Activated CD4-positive, alpha-beta T cell treated with anti-CD3 and anti-CD28 coated beads for 48 hours (primary cell): ENCODE measurements around the gene WDTC1.
A peak's percentile ranks its signal among the peaks of the same experiment; 100 is the strongest.
"Not testable (repeated sequence)": the region's sequence is repeated elsewhere in the genome, so short reads cannot be mapped to it uniquely, and the experiment has no call there.

Source experiments
- DNase-seq: peaks from one replicate; pipeline ENCODE4 v3.0.0-alpha.2; 2020

Gene WDTC1

DNA sequence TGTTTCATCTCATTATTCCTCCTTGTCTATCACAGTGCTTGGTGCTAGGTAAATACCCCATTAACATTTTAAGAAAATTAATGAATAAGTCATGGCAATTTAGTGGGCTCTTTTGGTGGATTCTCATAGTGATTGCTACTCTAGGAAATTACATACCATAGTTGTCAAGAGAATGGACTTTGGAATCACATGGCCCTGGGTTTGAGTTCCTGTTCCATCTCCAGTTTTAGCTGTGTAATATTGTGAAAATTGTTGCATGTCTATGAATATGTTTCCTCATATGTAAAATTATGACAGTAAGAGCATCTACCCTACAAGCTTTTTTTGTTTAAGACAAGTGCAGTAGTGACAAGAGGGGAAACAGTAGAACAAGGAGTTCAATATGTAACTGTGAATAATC, 20.7 kb downstream of the WDTC1 start:
- no peak for DNase-seq

DNA sequence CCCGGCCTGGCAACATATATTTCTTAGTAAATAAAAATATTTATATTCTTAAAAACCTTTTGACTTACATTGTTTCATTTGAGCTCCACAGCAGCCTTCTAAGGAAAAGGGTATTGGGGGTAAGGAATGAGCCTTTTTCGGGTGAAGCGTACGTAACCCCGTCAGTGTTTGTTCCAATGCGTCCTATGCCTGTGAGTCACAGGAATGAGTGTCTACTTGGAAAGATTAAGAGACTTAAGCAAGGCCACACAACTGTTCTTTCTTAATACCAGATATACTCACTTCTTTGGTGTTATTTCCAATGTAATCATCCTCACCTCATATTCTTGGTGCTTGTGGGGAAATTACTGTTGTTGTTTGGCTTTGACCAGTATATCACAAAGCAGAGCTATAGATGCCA, 22.7 kb downstream of the WDTC1 start:
- DNase-seq = no peak

DNA sequence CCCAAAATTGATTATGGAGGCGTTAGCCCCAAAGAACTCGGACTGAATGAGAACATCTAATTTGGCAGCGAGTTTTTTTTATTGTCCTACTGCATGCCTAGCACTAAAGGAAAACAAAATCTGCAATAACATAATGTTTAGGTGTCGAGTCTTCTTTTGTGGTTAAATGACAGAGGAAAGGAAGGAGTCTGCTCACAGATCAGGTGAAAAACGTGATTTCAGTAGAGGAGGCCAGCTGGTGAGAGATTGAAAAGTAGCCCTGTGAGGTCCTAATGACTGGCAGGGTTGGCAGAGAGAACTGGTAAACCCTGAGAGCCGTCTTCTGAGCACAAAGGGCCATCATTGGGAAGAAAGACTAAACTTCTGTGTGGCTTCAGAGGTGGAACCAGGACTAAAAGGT, 24.2 kb downstream of the WDTC1 start:
- DNase-seq = no peak

DNA sequence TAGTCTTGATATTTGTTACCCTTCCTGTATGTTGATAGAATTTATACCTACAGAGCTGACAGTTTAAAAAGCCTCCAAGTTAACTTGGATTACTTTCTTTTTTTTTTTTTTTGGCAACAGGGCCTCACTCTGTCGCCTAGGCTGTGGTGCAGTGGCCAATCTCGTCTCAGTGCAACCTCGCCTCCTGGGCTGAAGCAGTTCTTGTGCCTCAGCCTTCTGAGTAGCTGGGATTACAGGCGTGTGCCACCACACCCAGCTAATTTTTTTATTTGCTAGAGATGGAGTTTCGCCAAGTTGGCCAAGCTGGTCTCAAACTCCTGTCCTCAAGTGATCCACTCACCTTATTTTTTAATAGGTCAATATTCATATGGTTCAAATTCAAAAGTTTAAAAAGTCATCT, 32.7 kb downstream of the WDTC1 start:
- no peak for DNase-seq

DNA sequence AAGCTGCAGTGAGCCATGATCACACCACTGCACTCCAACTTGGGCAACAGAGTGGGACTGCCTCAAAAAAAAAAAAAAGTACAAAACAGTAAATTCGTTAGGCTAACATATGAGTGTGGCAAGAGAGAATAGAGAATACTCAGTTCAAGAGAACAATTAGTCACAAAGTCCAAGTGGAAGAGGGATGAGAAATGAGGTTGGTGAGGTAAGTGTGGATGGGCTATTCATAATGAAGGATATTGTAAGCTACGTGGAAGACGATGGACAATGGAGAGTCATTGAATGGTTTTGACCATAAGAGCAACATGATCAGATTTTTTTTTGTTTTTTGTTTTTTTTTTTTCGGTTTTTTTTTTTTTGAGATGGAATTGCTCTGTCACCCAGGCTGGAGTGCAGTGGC, 34.8 kb downstream of the WDTC1 start:
- DNase-seq = no peak

DNA sequence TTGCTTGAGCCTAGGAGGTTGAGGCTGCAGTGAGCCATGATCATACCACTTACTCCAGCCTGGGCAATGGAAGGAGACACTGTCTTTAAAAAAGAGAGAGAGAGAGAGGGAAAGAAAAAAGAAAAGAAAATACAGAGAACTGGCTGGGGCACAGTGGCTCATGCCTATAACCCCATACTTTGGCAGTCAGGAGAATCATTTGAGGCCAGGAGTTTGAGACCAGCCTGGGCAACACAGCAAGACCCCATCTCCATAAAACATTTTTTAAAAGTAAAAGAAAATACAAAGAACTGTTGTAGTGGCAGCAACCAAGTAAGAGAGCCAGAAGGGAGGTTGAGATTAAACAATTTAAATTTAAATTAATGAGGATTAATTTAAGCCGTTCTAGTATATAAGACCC, 39.8 kb downstream of the WDTC1 start:
- no peak for DNase-seq

DNA sequence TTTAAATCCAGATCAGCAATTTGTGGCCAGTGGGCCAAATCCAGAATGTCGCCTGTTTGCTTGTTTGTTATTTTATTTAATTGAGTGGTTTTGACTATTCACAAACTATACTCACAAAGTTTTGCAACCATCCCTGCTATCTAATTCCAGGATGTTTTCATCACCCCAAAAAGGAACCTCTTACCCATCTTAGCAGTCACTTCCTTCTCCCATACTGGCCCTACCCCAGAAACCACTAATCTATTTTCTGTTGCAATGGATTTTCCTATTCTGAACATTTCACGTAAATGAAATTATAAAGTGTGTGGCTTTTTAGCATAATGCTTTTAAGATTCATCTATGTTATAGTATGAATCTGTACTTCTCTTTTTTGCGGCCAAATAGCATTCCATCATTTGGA, 41.3 kb downstream of the WDTC1 start:
- no peak for DNase-seq

DNA sequence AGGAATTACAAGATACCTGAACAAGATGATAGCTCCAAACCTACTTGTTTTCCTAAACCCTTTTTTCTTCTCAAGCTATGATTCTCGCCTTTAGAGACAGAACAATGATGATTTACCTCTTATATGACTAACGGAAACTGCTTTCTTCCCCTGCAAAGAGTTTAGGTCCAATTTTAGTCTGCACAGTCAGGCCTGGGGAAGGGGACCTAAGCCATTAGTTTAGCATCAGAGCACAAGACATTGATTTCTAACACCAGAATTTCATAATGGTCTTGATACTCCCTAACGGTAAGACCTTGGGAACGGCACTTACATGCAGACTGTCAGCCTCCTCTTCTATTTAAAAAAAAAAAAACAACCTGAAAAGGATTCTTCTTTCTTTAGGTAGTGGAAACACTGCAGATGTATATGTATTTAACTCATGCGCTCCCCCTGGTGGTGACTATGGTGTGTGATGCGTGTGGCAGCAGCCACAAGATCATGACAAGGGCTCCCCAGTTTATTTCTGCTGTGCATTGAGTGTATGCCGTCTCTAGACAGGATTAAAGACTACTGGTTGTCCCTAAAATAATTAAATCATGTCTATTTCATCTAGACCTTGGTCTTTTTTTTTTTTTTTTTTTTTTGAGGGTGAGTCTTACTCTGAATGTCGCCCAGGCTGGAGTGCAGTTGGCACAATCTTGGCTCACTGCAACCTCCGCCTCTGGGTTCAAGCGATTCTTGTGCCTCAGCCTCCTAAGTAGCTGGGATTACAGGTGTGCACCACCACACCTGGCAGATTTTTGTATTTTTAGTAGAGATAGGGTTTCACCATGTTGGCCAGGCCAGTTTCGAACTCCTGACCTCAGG, 50.2 kb downstream of the WDTC1 start:
- DNase-seq = peak; percentile 94

DNA sequence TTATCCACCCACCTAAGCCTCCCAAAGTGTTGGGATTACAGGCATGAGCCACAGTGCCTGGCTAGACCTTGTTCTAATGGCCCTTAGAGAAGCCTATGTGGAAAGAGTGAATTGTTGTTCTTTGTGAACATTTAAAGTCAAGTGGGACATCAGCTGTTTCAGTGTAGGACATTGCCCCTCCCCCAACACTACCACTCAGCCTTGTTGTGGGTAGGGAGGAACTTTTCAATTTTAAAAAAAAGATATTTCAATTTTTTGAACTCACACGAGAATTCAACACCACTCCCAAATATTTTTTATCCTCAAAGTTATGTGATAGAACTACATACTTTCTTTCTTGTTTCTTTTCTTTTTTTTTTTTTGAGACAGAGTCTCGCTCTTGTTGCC, 50.8 kb downstream of the WDTC1 start:
- DNase-seq = no peak

DNA sequence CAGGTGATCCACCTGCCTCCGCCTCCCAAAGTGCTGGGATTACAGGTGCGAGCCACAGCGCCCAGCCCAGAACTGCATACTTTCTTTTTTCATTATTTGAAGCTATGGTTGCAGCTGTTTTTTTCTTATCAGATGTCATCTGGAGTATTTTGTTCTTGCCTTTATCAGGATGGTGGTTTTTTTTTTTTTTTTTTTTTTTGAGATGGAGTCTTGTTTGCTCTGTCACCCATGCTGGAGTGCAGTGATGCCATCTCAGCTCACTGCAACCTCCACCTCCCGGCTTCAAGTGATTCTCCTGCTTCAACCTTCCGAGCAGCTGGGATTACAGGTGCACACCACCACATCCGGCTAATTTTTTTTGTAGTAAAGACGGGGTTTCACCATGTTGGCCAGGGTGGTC, 51.4 kb downstream of the WDTC1 start:
- DNase-seq = not testable (repeated sequence)

DNA sequence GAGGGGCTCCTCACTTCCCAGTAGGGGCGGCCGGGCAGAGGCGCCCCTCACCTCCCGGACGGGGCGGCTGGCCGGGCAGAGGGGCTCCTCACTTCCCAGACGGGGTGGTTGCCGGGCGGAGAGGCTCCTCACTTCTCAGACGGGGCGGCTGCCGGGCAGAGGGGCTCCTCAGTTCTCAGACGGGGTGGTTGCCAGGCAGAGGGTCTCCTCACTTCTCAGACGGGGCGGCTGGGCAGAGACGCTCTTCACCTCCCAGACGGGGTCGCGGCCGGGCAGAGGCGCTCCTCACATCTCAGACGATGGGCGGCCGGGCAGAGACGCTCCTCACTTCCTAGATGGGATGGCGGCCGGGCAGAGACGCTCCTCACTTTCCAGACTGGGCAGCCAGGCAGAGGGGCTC, 54.7 kb downstream of the WDTC1 start:
- not testable (repeated sequence) for DNase-seq

DNA sequence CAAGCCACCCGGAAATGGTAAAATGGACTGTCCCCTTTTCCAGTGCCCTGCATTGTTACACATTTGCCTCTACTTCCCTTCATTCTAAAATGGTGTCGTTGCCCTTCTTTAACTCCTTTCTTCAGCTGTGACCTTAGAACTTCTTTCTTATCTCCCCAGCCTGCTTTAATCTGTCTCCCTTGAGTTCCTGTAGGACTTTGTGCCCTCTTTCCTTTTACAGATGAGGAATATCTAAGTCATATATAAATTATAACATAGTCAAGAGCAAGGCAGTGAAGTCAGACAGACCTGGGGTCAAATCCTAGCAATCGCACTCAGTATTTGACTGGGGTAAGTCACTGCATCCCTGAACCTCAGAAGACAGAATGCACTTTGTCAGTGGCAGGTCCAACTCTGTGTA, 56.1 kb downstream of the WDTC1 start:
- no peak for DNase-seq

DNA sequence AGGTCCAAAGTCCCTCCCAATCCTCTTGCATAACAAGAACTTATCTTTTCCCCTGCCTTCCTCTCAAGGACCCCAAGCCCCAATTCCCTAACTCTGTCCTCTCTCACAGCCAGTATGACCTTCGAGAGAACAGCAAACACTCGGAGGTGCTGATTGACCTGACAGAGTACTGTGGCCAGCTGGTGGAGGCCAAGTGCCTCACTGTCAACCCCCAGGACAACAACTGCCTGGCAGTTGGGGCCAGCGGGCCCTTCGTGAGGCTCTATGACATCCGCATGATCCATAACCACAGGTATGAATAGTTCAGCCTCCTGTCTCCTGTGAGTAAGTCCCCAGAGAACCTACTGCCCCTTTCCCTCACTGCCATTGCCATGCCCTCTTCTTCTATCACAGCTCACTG, 57.7 kb downstream of the WDTC1 start:
- no peak for DNase-seq

DNA sequence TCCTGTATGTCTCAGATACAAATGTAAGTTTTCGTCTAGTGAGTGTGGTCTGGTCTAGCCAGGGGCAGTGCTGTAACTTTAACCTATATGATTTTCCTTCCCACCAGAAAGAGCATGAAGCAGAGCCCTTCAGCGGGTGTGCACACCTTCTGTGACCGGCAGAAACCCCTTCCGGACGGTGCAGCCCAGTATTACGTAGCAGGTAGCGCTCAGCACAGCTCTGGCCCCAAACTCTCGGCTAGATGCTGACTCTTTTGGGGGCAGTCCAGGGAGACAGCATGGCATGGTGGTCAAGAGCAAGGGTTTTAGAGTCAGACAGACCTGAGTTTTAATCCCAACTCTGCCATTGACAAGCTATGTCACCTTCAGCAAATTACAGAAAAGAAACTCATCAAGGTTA, 59.5 kb downstream of the WDTC1 start:
- DNase-seq = no peak

DNA sequence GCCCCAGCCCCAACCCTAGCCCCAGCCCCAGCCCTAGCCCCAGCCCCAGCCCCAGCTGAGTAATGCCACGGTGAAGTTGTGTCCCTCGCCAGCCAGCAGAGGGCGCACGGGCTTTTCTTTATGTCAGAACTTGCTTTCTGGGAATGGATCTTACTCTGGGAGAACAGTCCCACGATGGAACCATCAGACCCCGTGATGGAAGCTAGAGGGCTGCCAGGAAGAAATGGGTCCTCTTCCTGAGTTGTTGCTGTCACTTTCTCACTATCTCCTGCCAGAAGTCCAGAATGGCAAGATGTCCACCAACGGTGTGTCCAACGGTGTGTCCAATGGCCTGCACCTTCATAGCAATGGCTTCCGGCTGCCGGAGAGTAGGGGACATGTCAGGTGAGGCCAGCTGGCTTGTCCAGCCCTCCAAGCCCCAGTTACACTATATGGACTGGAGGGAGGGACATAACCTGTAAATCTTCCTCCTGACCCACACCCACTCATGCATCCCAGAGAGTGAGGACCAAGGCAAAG, 62.4 kb downstream of the WDTC1 start:
- peak; percentile 80 for DNase-seq

DNA sequence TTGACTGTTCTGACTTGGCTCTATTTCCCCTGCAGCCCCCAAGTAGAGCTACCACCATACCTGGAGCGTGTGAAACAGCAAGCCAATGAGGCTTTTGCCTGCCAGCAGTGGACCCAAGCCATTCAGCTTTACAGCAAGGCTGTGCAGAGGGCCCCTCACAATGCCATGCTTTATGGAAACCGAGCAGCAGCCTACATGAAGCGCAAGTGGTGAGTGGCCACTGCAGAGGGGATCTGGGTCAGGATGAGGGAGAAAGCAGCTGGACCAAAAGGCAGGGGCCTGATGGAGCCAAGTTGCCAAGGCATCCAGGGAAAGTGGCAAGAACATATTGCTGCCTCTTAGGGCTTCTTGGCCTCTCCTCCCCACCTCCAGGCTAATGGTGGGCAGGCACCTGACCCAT, 63.5 kb downstream of the WDTC1 start:
- no peak for DNase-seq

DNA sequence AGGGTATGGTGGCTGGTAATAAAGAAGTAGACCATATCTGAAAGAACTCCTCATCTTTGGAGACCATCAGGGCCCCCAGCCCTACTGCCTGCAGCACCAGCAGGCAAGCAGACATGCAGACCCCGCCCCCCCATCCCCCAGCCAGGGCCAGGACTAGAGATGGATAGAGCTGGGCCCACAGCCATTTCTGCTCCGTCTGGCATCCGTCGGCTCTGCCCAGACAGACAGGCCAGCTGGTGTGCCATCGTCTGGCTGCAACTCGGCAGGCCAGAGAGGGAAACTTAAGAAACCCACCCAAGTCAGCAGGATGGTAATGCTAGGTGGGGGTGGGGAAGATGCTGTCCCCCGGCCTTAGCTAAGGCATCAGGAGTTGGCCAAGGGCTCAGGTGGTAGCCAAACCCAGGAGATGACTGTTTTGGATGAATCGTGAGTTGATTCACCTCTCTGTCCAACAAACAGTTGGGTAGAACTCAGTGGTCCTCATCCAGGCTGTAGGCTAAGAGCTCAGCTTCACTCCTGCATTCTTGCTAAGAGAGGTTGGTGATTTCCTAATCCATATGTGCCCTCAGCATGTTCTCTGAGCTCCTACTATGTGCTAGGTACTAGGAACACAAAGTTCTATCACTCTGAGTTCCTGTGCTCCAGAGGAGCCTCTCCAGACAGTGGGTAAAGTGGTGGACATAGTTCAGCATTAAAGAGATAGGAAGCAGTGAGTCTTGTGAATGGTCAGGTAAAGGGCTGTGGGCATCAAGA, 64.4 kb downstream of the WDTC1 start:
- no peak for DNase-seq

DNA sequence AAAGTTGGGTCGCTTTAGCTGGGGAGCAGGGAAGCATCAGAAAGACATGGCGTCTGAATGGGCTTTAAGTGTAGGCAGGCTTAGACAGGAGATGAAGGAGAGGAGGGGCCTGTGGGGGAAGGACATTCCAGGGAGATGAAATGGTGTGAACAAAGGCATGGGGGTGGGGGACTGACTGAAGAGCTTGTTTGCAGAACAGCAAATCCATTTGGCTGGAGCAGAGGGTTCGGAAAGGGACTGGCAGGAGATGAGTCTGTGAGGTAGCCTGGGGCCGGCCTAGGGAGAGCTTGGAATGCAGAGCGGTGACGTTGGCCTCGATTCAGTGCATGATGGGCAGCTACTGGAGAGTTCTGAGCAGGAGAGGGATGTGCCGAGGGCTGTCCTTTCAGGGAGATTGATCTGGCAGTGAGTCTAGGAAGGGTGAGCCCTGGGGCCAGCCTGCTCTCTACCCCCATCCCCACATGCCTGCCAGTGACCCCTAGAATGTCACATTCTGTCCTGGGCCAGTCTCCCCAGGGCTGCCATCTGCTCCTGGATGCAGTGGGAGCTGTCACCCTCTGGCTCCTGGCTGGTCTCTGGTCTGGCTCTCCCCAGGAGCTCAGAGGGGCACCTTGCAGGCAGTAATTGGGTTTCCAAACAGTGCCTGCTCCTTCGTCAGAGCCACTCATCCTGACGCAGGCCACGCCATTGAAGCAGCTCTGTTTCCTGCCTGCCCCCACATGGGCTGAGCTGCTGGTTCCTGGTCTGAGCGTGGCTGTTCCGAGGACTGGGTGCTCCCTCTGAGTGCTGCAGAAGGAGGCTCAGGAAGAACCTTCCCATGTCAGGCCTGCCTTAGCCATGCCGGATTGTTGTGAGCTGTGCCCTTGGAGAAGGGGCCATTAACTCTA, 65.2 kb downstream of the WDTC1 start:
- DNase-seq = no peak

DNA sequence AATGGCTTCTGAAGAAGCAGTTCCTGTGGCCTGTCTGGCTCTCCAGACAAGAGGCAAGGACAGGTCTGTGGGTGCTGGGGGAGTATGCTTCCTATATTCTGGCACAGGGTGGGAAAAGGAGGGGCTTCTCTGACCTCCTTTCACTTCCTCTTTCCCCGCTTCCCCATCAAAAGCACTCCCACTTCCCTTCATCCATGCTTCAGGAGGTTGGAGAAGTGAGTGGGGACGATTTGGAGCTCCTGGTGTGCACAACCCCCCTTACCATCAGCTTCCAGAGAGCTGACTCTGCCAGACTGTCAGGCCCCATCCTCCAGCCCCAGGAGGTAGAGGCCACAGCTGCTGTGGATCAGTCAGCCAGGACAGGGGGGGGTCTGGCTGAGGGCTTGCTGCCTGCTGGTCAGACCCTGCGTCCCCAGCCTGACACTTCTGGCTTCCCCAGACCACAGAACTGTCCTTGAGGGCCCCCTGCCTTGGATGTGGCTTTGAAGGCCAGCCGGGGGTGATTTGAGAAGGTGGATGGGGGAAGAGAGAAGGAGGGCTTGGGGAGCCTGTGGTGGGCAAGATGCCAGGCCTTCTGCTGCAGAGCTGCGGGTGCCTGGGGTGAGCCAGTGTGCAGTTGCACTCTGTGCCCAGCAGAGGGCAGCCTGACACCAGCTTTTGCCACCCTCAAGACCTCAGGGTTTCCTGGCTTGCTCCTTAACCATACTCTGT, 66.1 kb downstream of the WDTC1 start:
- DNase-seq = peak; percentile 82

DNA sequence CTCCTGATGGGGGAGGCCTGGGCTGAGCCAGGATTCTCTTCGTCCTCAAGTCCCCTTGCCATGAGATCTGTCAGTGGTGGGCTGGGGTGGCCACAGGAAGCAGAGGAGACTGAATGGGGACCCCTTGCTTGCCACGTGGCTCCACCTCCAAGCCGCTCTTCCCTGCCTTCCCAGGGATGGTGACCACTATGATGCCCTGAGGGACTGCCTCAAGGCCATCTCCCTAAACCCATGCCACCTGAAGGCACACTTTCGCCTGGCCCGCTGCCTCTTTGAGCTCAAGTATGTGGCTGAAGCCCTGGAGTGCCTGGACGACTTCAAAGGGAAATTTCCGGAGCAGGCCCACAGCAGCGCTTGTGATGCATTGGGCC, 66.6 kb downstream of the WDTC1 start:
- no peak for DNase-seq

DNA sequence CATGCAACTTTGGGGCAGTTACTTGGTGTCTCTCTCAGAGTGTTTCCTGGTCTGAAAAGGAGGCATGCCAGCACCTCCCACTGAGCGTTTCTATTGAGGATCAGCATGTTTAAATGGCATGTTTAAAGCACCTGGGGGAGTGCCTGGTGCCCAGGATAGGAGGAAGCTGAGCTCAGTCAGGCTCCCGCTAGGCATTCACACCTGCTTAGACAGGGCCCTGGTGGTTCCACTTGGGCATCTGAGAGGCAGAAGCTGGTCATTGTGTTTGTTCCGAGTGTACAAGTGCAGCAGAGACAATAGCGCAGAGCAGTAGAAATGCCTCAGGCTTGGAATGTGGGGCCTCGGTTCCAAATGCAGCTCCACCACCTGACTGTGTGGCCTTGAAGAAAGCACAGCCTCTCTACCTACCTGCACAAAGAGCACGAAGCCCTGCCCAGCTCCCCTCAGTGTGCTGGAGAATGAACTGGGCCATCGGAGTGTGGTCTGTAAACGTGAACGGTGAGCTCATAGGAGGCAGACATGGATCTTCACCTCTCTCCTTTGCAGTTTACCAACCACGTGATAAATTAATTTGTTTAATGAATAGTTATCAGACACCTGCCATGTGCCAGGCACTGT, 67.3 kb downstream of the WDTC1 start:
- DNase-seq = no peak

DNA sequence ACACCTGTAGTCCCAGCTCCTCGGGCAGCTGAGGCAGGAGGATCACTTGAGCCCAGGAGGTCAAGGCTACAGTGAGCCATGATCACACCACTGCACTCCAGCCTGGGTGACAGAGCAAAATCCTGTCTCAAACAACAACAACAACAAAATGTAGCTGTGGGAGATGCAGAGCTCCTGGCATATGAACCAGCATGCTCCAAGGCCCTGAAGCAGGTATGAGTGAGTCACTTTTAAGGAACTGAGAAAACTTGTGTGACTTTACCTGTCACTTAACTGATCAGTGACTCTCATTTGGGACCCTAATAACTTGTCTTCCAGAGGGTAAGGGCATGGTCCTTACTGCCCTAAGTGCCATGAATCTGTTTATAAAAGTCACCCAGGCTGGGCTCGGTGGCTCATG, 68.2 kb downstream of the WDTC1 start:
- no peak for DNase-seq
